ENCODE measurements around the gene PARD6B.
"Not testable (repeated sequence)": the region's sequence is repeated elsewhere in the genome, so short reads cannot be mapped to it uniquely, and the experiment has no call there.

Gene PARD6B

DNA sequence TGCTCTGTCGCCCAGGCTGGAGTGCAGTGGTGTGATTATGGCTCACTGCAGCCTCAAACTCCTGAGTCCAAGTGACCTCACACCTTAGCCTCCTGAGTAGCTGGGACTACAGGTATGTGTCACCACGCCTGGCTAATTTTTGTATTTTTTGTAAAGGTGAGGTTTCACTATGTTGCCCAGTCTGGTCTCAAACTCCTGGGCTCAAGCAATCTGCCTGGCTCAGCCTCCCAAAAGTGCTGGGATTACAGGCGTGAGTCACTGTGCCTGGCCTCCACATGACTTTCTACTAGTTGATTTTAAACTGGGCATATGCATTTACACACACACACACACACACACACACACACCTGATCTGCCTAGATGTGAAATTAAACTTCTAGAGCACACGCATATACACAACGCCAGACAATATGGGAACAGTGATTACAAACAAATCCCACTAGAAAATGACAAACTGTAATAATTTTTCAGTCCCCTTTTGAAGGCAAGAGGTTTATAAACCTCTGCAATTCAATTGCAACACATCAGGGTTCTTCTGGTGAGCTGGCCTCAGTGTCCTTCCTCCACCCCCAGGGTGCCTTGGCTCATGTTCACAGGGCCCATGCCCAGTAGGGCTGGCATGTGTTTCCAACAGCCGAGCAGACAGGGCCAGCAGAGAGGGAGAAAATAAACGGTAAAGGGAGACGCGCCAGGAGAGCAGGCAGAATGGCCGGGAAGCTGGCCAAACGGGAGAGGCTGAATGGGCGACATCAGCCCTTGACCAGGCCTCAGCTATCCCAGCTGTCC, 31.2 kb downstream of the PARD6B start:
- no peak overlapping the region for H3K4me3 ChIP-seq (ENCODE audit: low read depth, low read length)
- in situ Hi-C loops (cut with HindIII; ENCODE audit: low sequenced_read_pairs): no loop called here
- TF ChIP-seq, protein P1, sequence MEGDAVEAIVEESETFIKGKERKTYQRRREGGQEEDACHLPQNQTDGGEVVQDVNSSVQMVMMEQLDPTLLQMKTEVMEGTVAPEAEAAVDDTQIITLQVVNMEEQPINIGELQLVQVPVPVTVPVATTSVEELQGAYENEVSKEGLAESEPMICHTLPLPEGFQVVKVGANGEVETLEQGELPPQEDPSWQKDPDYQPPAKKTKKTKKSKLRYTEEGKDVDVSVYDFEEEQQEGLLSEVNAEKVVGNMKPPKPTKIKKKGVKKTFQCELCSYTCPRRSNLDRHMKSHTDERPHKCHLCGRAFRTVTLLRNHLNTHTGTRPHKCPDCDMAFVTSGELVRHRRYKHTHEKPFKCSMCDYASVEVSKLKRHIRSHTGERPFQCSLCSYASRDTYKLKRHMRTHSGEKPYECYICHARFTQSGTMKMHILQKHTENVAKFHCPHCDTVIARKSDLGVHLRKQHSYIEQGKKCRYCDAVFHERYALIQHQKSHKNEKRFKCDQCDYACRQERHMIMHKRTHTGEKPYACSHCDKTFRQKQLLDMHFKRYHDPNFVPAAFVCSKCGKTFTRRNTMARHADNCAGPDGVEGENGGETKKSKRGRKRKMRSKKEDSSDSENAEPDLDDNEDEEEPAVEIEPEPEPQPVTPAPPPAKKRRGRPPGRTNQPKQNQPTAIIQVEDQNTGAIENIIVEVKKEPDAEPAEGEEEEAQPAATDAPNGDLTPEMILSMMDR (IDR thresholded peaks at IDR 0.05; ENCODE audit: low read depth, low read length, missing control alignments): no peak
- DNase-seq (ENCODE audit: low read depth): no peak

- in situ Hi-C loops (cut with HindIII; ENCODE audit: low sequenced_read_pairs); H3K4me3 ChIP-seq (ENCODE audit: low read depth, low read length); DNase-seq (ENCODE audit: low read depth): not testable (repeated sequence)
Observed at GRCh38 chr20:50763550-50764458, 32.4 kb downstream of the PARD6B start.

DNA sequence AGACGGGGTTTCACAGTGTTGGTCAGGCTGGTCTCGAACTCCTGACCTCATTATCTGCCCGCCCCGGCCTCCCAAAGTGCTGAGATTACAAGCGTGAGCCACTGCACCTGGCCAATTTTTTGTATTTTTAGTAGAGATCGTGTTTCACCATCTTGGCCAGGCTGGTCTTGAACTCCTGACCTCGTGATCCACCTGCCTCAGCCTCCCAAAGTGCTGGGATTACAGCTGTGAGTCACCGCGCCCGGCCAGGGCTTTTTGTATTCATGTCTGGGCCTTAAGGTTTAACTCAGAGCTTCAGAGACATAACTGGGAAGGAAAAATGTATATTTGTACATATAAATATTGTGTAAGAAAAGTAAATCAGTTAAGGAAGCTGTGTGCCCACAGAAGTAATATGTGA, 33.9 kb downstream of the PARD6B start:
- DNase-seq (ENCODE audit: low read depth); in situ Hi-C loops (cut with HindIII; ENCODE audit: low sequenced_read_pairs); H3K4me3 ChIP-seq (ENCODE audit: low read depth, low read length): not testable (repeated sequence)

- TF ChIP-seq, protein P1 (IDR thresholded peaks at IDR 0.05; ENCODE audit: low read depth, low read length, missing control alignments): no peak
- DNase-seq (ENCODE audit: low read depth): no peak
Observed at GRCh38 chr20:50765674-50766073, 34.3 kb downstream of the PARD6B start.

DNA sequence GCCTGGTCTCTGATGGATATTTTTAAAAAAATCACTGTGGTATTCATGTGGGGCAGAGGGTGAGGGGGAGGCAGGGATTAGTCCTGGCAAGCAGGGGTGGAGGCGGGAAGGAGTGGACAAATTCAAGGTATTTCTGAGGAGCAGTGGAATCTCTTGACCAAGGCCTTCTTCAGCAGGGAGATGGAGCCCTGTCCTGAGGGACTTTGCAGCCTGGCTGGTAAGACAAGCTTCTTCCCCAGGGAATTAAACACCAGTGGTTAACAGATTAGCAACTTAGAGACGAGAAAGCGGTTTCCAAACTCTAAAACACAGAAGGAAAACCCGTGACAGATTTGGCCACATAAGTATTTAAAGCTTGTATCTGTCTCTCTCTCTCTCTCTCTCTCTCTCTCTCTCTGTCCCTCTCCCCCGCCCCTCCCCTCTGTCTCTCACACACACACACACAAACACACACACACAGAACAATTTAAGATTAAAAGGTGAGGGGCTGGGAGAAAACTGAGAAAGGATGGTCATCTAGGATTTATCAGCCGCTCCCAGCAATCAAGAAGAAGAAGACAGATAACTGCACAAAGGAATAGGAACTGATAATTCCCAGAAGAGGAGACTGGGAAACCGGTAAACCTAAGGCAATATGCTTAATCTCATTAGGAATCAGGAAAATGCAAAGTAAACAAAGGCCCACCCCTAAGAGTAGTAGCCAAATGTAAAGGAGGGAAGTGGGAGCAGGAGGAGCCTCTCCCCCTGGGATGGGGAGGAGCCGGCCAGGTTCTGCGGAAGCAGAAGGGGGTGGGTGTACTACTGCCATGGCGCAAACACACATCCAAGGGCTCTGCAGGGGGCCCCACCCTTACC, 35.8 kb downstream of the PARD6B start:
- DNase-seq (ENCODE audit: low read depth); in situ Hi-C loops (cut with HindIII; ENCODE audit: low sequenced_read_pairs); H3K4me3 ChIP-seq (ENCODE audit: low read depth, low read length): not testable (repeated sequence)

More at GRCh38 chr20:50765674-50766073, 34.3 kb downstream of the PARD6B start:
- H3K4me3 ChIP-seq (ENCODE audit: low read depth, low read length): no peak overlapping the region
- in situ Hi-C loops (cut with HindIII; ENCODE audit: low sequenced_read_pairs): no loop called here

GRCh38 chr20:50768991-50769390, 37.6 kb downstream of the PARD6B start:
- H3K4me3 ChIP-seq (ENCODE audit: low read depth, low read length); in situ Hi-C loops (cut with HindIII; ENCODE audit: low sequenced_read_pairs); DNase-seq (ENCODE audit: low read depth): not testable (repeated sequence)

DNA sequence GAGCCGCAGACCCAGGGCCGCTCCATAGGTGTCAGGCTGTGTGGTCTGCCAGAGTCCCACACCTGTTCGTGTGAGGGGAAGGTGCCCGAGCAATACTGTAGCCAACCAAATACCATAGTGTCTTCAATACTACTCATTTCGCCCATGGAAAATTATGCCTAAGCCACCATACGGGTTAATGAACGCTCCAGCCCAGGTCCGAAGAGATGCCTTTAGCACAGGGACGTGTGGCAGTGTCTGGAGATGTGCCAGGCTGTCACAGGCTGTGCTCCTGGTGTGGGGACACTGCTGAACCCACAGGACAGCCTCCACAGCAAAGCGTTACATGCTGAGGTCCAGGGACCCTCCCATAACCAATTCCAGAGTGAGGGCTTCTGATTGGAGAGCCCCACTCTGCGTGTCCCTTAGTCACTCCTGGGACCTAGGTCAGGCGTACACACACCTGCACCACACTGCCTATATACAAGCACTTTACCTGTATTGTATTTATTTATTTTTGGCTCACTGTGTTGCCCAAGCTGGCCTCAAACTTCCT, 38.2 kb downstream of the PARD6B start:
- H3K4me3 ChIP-seq (ENCODE audit: low read depth, low read length); in situ Hi-C loops (cut with HindIII; ENCODE audit: low sequenced_read_pairs); DNase-seq (ENCODE audit: low read depth): not testable (repeated sequence)

DNA sequence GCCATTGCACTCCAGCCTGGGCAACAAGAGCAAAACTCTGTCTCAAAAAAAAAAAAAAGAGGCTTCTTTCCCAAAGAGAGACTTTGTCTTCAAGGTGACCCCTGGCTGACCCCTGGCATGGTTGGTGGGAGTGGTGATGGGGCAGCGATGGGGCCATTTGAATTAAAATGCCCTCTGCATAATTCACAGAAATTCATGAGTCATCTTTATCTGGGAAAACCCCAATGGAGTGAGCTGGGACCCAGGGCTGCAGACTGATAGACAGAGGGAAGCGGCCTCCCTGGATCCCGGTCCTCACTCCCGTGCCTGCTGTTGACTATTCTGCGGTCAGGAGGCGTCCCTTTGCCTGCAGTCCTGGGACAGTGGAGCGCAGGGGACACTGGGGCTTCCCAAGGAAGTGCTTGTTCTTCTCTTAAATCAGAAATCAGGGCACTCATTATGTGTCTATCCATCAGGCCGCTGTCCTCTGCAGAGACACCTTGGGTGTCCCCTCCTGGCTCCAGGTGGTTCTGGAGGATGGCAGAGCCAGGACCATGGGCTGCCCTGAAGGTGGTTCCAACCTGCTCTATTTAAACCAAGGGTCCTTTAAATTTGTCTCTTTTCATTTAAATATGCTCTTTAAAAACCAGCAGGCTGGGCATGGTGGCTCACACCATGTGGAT, 40.2 kb downstream of the PARD6B start:
- in situ Hi-C loops (cut with HindIII; ENCODE audit: low sequenced_read_pairs); H3K4me3 ChIP-seq (ENCODE audit: low read depth, low read length); DNase-seq (ENCODE audit: low read depth): not testable (repeated sequence)

Measured in astrocyte of the cerebellum (primary cell).